DMS 273 (cell line): ENCODE results near the gene GLRX.
A peak's percentile ranks its signal among the peaks of the same experiment; 100 is the strongest.
"Not testable (repeated sequence)": the region's sequence is repeated elsewhere in the genome, so short reads cannot be mapped to it uniquely, and the experiment has no call there.

Experiments used
- DNase-seq: peaks from one replicate; lab custom pipeline; 2025; ENCODE audit not compliant: unreplicated experiment; lab: John Stamatoyannopoulos, UW

Gene GLRX

DNA sequence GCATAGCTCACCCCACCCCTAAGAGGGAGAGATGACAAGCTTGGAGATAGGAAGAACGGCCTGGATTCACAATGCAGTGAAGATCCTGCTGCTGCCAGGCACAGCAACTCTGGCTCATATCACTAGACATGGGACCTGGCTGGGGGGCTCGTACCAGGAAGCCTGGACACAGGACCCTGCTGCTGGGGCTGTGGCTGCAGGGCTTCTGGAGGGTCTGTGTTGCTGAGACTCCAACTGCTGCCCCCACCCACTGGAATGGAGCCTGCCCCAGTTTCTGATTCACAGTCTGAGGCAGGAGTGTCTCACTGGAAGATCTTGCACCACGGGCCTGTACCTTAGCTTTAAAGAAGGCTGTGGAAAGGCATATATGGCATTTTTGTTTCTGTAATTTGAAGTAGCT is 31.0 kb upstream of the GLRX start:
- no peak for DNase-seq

DNA sequence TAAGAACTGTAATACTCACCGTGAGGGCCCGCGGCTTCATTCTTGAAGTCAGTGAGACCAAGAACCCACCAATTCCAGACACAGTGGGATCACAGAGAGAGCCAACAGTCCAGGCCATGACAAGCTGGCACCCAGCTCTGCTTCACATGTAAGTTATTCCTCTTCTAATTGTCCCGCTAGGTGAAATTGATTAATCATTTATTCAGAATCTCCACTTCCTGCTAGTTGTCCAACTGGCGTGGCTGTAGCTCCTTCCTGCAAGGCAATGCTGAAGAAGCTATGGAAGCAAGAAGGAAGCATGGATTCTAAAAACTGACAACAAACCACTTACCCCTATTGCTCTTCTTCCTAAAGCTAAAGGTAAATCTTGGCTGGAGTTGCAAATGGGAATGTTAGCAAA is 30.0 kb upstream of the GLRX start:
- no peak for DNase-seq

DNA sequence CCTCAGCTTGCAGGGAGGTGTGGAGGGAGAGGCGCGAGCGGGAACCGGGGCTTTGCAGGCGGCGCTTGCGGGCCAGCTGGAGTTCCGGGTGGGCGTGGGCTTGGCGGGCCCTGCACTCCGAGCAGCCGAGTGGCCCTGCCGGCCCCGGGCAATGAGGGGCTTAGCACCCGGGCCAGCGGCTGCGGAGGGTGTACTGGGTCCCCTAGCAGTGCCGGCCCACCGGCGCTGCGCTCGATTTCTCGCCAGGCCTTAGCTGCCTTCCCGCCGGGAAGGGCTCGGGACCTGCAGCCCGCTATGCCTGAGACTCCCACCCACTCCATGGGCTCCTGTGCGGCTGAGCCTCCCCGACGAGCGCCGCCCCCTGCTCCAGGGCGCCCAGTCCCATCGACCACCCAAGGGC is 28.6 kb upstream of the GLRX start:
- DNase-seq: not testable (repeated sequence)

DNA sequence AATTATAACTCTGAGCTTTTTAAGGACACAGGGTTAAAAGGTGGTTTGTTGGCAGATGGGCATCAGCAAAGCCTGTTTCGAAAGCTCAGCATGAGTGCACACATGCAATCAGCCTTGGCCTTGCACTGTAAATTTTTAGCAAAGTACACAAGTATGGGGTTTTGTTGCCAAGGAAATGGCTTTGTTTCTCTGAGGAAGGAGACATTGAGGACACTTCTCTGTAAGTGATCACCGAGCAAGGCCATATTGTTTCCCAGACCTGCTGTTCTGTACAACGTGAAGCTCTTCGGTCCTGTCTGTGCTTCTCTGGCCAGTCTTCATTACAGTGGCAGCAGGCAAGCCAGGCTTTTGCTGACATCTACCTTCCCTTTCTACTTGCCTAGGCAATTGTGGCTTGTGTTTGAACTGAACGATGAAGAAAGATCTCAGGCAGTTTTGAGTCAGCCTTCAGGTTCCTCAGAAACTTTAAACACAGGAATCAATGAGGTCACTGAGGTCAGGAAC is 27.9 kb upstream of the GLRX start:
- peak; percentile 26 for DNase-seq

DNA sequence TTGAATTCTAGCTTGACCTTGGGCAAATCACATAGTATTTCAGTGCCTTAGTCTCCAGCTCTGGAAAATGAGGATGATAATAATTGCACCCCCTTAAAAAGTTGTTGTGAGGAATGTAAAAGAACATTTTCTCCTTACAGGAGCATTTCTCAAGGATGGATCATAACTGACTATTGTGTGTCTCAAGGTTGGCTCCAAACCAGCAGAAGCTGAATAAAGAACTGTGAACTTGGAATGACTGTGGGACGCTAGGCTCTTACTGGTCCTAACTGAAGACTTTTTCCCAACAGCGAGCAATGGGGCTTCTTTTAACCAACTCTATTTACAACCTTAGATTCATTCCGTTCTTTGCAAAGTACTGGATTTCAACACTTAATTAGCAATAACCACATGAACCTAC is 26.2 kb upstream of the GLRX start:
- DNase-seq: no peak

DNA sequence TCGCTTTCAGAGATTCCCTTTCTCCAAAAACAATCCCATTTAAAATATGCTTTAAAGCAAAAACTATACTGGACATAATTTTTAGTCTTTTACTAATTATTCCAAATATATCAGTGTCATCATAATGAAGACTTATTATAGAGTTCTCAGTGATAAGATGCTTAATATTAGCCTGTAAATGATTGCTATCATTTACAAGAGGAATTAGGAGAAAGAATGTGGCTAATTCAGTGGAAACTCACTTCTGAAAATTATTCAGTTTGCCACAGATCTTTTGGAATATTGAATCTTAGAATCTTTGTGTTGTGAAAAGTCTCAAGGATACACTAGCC is 24.7 kb upstream of the GLRX start:
- DNase-seq: no peak

DNA sequence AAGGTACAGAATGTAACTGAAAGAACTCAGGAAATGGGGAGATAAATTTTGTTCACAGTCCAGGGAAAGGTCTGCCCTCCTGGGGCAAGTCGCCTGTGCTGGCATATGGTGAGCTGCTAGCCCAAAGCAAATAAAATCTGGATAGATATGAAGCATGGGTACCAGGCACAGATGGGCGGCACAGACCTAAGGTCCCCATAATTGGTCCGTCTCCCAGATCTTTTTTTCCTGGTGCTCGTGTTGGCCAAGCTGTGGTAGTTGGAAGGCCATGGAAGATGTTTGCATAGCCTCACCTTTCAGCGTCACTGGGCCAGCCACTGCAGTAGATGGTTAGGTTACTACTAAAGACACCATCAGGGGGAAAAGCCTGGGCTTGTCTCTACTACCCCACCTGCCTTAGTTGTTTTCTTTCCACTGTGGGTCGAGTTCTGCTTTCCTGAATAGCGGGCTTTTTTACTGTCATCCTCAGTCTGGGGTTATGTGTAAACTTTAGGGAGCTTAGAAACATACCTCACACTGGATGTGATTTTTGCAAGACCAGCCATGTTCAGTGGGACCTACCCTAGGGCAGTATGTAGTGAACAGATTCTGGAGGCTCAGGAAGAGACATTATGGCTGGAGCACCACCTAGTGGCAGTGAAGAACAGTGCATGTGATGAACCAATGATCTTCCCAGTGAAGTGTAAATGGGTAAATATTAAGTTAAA is 24.2 kb upstream of the GLRX start:
- peak; percentile 90 for DNase-seq

DNA sequence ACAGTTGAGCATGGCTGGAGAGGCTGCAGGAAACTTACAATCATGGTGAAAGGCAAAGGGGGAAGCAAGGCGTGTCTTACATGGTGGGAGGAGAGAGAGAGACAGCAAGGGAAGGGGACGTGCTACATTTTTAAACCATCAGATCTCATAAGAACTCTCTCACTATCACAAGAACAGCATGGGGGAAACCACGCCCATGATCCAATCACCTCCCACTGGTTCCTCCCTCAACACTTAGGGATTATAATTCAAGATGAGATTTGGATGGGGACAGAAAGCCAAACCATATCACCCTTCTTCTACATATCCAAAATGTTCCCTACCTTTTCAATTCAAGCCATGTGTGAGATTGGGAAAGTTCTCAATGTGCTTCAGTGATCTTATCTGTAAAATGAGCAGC is 22.9 kb upstream of the GLRX start:
- DNase-seq: no peak

DNA sequence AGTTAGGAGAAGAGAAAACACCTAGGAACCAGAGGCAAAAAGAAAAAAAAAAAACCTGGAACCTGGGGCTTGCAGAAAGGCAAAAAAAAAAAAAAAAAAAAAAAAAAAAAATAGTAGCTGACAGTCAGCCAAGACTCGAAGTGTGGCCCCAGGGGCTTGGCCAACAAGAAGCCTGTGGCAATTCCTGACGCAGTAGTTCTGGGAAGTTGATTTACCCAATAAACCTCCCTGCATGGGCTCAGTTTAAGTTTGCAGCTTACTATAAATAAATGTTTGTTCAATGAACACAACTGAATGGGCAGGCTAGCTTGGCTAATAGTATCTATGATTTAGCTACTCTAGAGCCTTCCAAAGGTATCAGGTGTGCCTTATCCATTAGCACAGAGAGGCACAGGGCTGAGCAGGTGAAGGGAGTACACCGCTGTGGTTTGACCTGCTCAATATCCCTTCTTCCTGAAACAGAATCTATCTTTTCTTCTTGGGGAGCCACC is 21.3 kb upstream of the GLRX start:
- DNase-seq: no peak

DNA sequence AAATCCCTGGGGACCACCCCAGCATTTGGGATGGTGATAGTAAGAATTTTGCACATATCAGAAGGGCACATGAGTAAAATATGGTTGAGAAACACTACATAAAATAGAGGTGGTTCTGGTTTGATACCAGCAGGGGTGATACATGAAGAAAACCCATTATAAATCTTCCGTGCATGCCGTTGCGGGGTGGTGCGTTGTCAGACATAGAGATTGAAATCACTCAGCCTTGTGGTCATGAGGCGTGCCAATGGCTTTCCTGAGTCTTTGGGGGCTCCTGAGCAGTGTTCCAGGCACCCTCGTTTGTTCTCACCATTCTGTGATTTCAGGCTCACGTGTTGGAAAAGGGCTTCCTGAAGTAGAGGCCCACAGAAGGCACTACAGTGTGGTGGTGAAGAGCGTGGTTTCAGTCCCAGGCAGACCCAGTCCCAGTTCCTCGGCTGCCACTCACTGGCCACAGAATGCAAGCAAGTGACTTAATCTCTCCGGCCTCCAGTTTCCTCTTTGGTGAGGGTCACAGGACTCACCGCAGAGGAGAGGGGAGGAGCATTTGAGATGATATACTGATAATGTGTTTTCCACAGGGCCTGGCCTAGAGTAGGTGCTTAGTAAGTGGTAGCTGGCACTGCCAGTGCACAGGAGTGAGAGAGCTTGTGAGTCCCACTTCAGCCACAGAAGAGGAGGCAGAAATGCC is 20.5 kb upstream of the GLRX start:
- no peak for DNase-seq

DNA sequence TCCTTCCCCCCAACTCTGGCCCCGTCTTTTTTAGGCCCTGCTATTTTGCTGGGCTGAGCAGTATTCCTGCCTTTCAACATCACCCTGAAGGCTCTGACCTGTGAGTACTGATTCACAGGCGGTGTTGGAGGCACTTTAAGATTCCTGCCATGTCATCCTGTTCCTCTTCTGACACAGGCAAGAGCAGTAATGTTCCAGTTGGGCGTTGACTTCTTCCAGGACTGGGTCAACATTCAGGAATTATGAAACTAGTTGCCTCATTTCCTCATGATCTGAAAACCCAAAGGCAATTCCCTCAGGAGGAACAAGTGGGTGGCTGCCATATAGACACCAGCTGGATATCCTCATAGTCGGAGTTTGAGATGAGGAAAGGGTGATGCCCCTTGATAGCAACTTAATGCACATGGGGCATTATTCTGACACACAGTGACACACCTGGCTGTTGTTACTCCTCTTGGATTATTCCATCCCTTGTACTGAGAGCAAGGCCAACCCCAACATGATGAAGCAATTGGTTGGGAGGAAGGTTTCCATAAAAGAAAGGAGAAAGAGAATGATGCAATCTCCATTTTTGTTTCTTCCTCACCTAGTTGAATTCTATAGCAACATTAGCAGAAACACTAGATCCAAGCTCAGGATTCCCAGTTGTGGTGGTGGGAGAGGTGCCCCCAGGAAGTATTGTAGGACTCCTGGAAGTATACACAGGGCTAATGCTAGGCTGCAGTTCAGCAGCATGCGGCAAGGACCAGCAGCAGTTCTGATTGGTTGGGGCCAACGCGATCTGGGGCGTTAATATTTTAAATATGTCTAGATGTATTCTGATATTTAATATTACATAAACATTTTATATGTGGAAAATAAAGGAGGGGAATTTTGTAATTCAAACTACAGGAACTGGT is 19.6 kb upstream of the GLRX start:
- DNase-seq: no peak

DNA sequence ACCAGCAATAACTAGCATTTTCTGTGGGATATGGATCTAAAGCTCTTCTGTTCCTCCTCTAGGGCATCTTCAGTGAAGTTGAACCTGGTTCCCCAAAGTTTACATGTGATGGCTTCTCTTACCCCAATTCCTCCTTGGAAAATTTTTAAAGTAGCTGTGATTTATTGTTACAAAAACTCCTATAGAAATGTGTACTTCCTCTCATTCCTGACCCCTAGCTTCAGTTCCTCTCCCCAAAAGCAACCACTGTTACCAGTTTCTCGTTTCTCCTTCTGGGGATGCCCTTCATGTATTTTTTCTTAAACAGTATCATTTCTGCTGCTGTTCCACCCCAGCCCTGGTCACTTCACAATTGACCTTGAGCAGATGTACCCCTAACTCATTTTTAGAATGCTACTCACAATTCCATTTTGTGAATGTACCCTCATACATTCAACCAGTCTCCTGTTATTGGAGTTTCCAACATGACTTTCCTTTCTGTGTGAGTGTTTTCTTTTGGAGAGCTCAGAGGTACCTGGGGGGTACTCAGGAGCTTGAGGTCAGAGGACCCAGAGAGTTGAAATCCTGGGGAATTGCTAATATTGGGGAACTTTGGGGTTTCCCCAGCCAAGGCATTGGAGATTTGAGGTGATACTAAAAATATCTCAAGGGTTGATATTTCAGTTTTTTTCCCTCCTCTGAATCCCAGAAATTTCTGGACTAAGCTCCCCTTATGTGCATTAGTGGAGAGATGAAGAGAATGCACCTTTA is 18.6 kb upstream of the GLRX start:
- no peak for DNase-seq

DNA sequence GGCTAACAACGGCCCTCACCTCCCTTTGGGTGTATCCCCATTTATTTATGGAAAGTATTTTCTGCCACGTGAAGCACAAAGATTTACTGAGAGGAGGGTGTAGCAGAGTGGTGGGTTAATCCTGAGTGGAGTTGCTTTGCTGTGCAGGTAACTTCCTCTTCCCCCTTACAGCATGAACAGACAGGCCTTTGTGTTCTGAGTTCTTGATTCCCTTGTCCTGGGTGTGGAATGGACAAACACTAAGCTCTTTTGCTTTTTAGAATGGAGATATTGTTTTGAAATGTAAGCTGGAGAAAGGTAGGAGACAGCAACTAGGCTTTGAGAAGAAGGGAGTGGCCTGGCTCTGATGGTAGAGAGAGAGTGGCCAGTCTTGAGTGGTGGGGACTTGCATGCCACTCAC is 17.1 kb upstream of the GLRX start:
- DNase-seq: no peak

DNA sequence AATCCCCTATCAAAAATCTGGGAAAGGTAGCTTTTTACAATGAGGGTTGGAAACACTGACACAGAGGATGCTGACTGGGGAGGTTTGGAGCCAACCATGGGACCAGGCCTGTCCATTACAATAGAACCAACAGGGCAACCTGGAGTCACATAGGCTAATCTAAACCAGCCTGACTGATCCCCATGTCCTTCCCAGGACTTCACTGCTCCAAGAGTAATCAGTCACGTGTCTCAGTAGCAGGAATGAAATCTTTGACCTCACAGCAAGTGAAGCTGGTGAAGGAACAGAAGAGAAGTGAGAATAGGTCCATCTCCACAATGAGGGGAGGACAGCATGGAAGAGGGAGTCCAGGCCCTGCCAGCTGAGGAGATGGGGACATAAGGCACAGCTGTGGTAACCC is 16.0 kb upstream of the GLRX start:
- DNase-seq: no peak

DNA sequence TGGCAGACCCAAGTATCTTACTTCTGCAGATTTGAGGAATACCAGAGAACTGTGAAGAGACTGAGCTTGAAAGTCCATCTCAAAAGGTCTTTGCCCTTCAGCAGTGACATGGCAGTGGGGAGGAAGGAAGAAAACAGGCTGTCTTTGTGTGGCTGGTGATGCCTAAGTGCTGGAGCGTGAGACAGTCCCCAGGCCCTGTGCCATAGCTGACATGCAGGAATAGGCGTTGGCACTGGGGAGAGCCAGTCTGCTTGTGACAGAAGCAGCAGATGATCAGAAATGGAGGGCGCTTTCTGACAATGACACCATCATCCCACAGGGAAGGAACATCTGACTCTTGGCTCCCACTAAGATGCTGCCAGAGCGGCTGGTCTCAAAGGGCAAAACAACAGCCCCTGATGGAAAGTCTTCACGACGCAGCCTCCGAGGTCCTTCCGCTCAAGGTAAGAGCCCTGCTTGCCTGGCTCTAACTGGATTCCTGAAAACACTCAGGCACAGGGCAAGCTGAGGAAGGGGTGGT is 15.5 kb upstream of the GLRX start:
- DNase-seq: no peak

DNA sequence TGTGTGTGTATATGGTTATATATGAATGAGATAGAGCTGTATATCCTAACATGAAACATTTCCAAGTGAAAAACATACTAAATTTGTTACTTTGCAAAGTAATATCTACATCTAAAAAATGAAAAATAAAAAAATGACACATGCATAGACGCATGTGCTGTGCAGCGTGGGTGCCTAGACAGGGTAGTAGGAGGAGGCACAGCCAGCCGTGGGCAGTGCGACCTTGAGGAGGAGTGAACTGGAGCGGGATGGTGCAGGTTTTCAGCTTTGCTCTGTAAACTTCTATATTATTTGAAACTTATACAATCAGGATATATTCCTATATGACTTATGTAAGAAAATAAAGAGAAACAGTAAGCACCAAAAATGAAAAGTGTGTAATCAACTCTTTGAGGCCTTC is 15.0 kb upstream of the GLRX start:
- no peak for DNase-seq

DNA sequence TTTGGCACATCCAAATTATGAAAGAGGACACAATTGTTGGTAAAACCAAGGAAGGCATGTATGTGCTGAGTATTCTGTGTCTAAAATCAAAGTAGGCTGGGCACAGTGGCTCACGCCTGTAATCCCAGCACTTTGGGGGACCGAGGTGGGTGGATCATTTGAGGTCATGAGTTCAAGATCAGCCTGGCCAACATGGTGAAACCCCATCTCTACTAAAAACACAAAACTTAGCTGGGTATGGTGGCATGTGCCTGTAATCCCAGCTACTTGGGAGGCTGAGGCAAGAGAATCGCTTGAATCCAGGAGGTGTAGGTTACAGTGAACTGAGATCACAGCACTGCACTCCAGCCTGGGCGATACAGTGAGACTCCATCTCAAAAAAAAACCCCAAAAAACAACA is 14.4 kb upstream of the GLRX start:
- DNase-seq: not testable (repeated sequence)

DNA sequence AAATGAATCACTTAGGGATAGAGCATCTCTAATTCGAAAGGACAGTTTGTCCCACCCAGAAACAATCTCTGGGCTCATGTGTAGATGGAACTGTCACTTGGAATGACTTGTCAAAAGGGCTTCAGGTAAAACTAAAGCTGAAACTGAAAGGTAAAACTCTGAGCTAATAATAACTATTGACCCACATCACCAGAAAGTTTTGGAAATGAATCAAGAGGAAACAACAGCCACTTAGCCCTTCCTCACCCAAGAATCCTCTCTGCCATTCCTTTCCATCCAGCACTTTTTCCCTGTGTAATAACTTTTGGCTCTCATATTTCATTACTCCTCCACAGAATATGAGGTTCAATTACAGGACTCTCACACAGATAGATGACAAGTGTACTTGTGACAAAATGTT is 14.0 kb upstream of the GLRX start:
- no peak for DNase-seq

DNA sequence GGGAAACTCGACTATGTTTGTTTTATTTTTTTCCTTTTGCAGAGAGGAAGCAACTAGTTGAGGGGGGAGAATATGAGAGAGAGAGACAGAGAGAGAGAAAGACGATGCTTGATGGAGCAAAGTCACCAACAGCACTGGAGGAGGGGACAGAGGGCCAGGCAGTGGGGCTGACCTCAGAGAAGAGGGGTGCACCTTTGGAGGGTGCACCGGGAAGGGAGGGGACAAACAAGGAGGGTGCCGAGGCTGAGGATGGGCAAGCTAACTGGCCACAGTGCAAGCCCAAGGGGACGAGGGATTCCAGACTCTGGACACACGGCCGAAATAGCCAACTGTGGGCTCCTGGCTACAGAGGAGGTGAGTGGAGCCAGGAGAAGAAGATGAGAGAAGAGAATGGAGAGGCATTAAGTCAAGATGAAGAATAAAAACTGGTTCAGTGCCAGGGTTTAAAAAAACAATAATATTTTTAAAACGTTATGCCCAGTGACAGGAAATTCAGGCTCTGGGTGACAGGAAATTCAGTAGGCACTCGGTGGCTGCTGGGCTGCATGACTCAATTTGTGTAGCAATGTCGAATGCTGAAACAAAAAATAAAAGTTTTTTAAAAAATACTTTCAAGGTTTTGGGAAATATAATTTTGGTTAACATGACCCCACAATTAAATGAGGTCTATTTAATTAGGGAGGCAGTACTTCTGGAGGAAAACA is 13.3 kb upstream of the GLRX start:
- DNase-seq: no peak

DNA sequence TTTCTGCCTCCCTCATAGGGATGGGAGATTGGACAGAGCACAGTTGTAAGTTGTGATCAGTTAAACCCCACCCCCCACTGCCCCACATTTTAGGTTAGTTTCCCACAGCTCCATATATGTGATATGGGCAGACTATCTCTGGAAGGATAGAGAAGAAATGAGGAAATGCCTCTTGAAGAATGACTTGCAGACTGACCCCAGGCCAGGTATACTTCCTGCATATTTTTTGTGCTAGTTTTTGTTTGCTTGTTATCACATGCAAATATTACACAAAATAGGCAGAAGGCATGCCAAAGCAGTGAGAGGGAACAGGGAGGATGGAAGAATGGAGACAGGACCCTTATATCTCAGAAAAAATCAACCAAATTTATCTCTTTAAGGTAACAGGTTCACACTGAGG is 10.1 kb upstream of the GLRX start:
- DNase-seq: no peak
